Activated CD4-positive, alpha-beta T cell treated with anti-CD3 and anti-CD28 coated beads, Interleukin-2, amount 50 U/mL, for 1 hour (primary cell): ENCODE data around the gene SLC12A7.
"Not testable (repeated sequence)": the region's sequence is repeated elsewhere in the genome, so short reads cannot be mapped to it uniquely, and the experiment has no call there.

Source experiments
- DNase-seq: peaks from one replicate; pipeline ENCODE4 v3.0.0-alpha.2; 2020

SLC12A7 gene

GRCh38 chr5:1001406-1002270, 110.2 kb downstream of the SLC12A7 start:
- no peak for DNase-seq

GRCh38 chr5:1000831-1001230, 111.0 kb downstream of the SLC12A7 start:
- not testable (repeated sequence) for DNase-seq
